ENCODE results near the gene SAMHD1.
"Not testable (repeated sequence)": the region's sequence is repeated elsewhere in the genome, so short reads cannot be mapped to it uniquely, and the experiment has no call there.

Gene SAMHD1

DNA sequence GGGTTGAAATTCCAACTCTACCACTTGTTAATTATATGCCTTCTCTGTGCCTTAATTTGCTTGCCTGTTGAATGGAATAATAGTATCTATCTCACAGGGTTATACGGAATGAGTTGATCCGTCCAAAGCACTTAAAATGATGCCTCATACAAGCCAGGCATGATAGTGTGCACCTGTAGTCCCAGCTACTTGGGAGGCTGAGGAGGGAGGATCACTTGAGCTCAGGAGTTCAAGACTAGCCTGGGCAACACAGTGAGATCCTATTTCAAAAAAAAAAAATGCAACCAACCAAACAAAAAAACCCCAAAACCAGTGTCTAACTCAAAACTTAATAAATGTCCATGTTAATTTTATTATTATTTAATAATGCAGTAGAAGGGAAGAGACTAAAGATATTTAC, 35.3 kb downstream of the SAMHD1 start:
- no peak for DNase-seq (ENCODE audit: low spot score)

DNA sequence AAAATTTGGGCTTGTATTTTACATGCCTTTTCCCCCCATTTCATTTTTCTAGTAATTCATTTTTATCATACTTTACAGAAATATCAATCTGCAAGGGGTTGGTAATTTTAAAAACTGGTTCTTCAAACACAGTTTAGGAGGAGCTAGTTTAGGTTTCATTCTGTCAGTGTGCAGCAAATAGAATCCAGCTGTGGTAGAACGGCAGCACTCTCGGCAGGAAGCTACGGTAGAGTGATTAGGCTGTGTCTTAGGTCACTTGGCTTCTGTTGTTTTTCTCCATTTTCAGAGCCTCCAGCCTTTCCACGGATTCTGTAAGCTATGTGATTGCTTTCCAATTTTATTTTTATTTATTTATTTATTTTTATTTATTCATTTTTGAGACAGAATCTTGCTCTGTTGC, 42.9 kb downstream of the SAMHD1 start:
- DNase-seq (ENCODE audit: low spot score) = no peak

DNA sequence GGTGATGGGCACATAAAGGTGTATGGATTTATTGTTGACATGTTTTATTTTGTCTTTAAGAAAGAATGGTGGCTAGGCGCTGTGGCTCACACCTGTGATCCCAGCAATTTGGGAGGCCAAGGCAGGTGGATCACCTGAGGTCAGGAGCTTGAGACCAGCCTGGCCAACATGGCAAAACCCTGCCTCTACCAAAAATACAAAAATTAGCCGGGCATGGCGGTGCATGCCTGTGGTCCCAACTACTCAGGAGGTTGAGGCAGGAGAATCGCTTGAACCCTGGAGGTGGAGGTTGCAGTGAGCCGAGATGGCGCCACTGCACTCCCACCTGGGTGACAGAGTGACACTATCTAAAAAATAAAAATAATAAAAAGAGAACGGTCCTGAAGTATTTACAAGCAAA, 45.4 kb downstream of the SAMHD1 start:
- DNase-seq (ENCODE audit: low spot score) = not testable (repeated sequence)

DNA sequence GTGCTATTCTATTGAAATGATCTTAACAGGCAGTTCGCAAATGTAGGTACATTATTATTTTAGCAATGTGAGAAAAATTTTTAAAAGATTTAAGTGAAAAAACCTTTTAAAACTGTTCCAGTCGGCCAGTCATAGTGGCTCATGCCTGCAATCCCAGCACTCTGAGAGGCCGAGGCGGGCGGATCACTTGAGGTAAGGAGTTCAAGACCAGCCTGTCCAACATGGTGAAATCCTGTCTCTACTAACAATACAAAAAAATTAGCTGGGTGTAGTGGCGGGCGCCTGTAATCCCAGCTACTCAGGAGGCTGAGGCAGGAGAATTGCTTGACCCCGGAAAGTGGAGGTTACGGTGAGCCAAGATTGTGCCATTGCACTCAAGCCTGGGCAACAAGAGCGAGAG, 45.9 kb downstream of the SAMHD1 start:
- not testable (repeated sequence) for DNase-seq (ENCODE audit: low spot score)

DNA sequence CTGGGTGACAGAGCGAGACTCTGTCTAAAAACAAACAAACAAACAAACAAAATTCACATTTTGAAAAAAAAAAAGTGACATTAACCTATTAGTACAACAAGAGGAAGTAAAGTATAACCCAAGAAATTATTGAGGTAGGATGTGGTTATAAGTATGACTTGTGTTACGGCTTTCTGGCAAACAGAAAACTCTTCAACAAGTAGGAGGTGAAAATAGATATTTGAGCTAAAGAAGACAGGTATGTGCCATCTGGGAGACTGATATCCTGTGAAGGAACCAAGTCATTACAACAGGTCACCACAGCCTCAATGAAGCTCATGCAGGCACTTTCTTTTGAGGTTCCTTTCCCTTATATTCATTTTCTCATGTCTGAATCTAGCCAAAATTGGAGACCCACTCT, 46.8 kb downstream of the SAMHD1 start:
- no peak for DNase-seq (ENCODE audit: low spot score)

DNA sequence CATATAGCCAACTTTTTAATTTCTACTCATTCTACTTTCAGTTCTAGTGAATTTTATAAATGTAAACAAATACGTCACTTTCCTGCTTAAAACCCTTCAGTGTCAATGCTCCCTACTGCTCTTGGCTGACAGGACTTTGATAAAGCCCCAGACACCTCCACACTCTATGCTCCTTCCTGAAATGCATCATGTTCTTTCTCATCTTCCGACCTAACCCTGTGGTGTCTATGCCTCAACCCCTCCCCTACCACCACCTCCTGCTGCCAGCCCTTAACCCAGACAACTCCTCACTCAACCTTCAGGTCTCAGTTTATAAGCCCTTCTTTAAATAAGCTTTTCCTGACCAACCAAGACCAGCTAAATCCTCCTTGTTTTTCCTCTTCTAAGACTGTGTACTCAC, 56.5 kb downstream of the SAMHD1 start:
- DNase-seq (ENCODE audit: low spot score) = no peak

DNA sequence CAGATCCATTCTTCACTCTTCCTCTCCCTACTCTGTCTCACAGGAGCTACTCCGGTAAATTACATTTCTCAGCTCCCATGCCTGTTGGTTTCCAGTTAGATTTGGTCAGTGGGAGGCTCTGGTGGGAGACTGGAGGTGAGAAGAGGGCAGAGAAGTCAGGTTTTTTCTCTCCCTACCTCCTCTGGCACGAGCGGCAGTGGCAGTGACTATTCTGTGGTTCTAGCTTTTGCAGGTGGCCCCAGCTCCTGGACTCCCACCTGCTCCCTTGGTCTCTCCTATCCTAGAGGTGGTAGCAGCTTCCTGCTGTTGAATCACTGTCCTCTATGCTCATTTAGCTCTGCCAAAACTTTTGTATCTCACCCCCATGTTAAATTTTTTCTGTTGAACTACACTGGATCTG, 57.7 kb downstream of the SAMHD1 start:
- no peak for DNase-seq (ENCODE audit: low spot score)

DNA sequence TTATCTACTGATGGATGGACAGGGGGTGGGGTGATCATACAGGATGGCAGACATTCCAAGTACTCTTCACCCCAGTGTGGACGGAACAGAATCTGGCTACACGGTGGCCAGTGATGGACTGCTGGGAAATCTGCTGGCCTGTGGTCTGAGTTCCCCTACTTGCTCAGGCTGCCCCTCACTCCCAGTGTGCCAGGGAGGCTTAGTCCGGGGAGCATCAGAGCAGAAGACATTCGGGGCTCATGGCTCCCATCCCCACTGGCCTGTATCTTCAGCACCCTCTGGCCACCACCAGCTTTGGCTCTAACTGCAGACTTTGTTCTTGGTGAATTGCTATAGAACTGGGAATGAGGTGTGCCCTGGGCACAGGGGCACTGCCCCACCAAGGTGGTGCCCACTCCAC, 60.3 kb downstream of the SAMHD1 start:
- no peak for DNase-seq (ENCODE audit: low spot score)

DNA sequence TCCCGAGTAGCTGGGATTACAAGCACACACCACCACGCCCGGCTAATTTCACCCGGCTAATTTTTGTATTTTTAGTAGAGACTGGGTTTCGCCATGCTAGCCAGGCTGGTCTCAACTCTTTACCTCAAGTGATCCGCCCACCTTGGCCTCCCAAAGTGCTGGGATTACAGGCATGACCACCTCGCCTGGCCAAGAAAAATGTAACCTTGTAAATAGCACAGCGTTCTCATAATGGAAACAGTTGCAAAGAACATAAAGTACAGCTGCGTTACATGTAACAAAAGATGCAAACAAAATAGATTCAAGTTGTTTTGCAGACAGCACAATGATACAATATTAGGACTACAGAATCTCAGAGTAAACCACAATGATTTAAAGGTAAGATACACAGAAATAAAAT, 60.9 kb downstream of the SAMHD1 start:
- DNase-seq (ENCODE audit: low spot score) = no peak

DNA sequence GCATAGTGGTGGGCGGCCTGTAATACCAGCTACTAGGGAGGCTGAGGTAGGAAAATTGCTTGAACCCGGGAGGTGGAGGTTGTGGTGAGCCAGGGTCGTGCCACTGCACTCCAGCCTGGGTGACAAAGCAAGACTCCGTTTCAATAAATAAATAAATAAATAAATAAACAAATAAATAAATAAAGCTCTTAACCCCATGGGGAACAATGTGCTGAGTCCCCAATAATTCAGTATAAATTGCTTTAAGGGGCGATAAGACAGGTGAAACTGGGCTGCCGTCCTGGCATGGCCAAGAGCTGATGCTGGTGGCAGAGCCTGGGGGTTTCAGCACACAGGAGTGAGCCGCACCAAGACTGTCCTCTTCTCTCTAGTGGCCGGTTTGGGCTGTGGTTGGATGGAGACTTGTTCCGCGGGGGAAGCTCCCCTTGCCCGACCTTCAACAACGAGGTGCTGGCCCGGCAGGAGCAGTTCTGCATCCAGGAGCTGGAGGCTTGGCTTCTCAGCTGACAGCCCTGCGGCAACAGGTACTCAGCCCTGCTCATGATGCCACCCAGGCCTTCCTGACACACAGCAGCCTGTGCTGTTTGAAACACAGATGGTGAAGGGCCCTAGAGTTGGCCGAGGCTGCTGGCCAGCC, 62.5 kb downstream of the SAMHD1 start:
- no peak for DNase-seq (ENCODE audit: low spot score)

DNA sequence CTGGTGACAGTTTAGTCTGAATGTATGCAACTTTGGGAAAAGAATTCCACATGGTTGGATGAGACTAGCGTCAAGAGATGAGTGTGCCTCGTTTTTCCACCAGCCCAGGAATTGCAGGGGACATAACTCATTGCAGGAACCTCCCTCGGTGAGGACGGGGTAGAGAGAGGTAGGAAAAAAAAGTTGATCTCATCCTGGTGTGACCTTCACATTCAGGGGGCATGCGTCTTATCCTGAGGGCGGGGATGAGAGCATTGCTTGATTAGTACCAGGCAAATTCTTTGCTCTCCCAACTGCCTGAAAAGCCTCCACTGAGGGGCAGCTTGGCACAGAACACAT, 63.8 kb downstream of the SAMHD1 start:
- DNase-seq (ENCODE audit: low spot score) = no peak

DNA sequence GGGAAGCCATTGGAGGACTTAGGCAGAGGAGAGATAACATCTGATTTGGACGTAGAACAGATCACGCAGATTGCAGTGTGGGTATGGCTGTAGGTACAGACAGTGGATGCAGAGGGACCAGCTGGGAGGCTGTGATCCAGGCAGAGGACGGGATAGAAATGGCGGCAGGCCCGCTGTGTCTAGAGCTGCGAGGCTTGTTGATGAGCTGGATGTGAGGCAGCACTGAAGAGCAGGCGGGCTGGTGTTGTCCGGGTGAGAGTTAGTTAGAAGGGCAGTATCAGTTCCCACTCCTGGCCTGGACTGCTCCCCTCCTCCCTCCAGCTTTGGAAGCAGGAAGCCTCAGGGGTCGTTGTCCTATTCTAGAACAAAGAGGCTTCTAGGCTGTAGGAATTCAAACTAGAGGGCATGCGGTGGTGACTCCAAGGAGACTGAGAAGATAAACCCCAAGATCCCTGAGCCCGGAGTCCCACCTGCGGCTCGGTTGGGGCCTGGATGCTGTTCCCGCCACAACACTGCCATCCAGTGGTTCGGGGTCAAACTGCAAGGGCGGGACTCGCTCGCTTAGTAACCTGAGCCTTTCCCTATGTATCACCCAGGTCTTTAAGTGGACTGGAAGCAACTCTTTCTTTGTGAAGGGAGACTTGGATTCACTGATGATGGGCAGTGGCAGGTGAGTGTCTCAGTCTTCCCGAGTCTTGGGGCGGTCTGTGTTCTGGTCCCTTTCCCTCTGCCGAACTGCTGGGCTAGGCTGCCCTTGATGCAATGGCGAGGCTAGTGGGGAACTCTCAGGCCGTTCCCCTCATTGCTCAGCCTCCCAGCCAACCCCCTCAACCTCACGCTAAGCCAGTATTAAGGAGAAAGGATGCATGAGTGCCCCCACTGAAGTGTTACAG, 64.4 kb downstream of the SAMHD1 start:
- peak; percentile 91 for DNase-seq (ENCODE audit: low spot score)

DNA sequence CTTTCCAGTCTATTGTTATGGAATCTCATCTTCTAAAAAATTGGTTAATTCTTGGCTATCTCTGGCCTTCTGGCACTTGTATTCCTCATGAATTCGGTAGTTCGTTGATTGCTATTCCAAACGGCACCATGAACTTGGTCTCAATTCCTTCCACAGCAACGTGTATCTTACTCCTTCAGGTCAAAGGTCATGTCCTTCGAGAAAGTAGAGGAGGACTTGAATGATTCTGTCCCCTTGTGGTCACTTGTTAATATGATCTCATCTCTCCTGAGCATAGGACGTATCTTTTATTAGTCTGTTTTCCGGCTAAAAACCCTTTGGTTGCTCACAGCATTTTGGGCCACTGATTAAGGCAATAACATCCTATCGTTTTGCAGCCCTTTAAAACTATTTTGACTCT, 66.2 kb downstream of the SAMHD1 start:
- no peak for DNase-seq (ENCODE audit: low spot score)

DNA sequence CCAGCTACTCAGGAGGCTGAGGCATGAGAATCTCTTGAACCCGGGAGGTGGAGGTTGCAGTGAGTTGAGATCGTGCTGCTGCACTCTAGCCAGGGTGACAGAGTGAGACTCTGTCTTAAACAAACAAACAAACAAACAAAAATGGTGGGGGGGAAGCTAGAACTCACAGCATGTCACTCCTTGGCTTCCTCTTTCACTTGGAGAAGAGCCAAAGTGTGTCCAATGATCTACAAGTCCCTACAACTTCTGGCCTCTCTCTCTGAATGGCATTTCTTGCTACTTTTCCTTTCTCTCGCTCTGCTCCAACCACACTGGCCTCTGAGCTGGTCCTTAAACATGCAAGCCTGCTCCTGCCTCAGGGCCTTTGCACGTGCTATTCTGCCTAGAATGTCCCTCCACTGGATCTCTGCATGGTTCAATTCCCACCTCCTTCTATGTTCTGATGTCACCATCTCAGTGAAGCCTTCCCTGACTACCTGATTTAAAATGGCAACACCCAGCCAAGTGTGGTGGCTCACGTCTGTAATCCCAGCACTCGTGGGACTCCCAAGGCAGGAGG, 67.5 kb downstream of the SAMHD1 start:
- no peak for DNase-seq (ENCODE audit: low spot score)

DNA sequence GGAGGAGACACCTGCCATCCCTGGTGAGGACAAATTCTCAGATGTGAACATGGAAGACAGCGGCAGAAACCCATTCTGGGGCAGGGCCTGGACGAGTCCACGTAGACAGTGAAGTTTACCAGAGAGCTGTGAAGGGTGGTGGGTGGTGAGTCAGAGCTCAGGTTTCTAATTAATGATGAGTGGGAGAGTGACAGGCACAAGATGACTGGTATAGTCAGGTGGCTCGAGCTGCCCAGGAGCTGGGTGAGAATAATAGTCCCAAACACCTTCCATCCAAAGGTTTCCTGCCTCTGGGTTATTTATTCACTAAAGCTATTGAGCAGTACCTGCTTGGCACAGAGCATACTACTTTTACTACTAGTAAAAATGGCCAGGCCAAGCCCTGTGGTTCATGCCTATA, 69.6 kb downstream of the SAMHD1 start:
- no peak for DNase-seq (ENCODE audit: low spot score)

DNA sequence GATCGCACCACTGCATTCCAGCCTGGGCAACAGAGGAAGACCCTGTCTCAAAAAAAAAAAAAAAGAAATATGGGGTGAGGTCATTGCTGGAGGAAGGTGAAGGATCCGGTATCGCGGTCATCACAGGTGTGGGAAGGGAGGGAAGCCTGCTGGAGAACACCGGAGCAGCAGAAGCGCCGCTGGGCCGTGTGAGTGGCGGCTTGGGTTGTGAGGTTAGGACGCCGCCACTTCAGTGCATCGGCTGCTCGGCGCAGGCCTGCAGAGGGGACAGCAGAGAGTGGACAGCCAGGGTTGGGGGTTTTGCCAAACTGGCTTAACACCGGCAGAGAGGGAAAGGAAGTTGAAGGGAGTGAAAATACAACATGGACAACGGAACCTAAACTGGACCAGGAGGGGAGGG, 70.2 kb downstream of the SAMHD1 start:
- no peak for DNase-seq (ENCODE audit: low spot score)

DNA sequence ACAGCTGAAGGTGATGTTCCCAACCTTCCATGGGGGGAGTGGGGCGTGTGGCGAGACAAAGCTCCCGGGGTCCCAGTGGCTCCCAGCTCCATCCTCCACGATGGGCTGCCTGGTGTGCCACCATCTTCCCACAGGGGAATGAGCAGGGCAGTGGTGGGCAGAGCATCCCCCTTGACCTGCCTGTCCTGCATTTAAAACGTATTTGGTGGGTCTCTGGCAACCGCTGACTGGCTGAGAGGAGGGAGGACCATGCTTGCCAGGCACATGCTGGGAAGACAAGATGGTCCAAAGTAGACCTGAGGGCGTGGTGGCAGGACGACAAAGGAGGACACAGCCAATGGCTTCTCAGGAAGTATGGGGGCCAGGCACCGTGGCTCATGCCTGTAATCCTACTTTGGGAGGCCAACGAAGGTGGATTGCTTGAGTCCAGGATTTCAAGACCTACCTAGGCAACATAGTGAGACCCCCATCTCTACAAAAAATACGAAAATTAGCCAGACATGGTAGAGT, 70.7 kb downstream of the SAMHD1 start:
- no peak for DNase-seq (ENCODE audit: low spot score)

DNA sequence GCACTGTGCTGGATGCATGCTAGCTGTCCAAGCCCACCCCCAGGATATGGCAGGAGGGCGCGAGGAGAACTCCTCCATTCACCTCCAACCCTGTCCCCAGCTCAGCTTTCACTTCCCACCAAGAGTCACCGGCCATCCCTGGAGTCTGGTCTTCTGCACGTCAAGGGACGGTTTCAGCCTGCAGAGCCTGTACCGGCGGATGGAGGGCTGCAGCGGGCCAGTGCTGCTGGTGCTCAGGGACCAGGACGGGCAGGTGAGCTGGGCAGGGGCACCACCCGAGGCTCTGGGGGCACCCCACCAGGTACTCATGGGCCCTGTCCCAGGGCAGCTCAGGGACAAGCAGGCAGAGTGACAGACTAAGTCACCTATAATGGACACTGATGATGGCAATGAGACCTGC, 72.6 kb downstream of the SAMHD1 start:
- DNase-seq (ENCODE audit: low spot score) = no peak

DNA sequence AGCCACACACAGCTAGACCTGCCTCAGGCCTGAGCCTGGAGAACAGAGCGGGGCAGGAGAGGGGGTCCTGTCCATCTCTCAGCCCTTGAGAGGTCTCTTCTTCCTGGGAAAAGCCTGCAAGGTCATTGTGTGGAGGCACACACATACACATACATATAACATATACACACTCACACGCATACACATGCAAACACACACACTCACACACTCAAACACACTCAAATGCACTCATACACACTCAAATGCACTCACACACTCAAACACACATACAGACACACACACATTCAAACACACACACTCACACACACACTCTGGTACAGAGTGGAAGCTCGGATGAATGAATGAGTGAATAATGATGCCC, 75.1 kb downstream of the SAMHD1 start:
- no peak for DNase-seq (ENCODE audit: low spot score)

DNA sequence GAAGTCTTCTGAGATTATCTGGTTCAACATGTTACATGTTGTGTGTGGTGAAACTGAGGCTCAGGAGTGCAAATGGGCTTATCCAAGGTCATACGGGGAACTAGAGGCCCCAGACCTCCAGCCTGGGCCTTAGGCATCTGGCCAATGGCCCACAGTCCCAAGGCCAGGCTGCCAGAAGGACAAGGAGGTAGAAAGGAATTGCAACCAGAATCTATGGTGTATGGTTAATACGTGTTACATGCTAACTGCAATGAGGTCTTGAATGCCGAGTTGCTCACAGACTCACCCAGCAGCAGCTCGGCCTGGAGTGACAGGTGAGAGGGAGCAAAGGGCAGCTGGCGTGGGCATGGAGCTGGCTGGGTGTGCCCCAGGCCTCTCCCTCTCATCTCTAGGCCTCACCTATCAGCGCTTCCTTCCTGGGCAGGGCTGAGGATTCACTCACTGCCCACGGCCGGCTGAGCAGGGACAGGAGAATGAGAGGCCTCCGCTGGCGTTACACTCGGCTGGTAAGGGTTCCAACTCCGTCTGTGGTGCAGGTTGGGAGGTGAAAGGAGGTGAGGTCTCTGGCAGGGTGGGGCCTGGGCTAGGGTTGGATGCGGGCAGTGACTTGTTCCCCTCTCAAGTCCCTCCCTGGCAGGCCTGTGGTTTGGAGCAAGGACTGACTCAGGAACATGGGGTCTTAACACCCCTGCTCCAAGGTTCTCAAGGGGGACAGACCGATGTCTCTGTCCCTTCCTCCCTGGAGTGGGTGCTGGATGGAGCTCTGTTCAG, 75.6 kb downstream of the SAMHD1 start, which contains the start of gene TLDC2:
Gene TLDC2 (plus strand): TSS at position 437 of the 771 bp plus-strand sequence. CDS start 37 bp downstream, at position 474.
- no peak for DNase-seq (ENCODE audit: low spot score)

DNA sequence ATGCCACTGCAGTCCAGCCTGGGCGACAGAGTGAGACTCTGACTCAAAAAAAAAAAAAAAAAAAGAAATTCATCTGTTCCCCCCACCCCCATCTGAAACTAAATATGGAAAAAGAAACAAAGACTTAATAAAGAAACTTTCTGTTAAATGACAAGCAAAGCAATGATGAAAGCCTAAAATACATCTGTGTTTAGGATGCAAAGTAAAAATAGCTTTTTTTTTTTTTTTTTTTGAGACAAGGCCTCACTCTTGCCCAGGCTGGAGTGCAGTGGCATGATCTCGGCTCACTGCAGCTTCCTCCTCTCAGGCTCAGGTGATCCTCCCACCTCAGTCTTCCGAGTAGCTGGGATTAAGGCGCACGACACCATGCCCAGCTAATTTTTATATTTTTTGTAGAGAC, 76.4 kb downstream of the SAMHD1 start:
- not testable (repeated sequence) for DNase-seq (ENCODE audit: low spot score)

DNA sequence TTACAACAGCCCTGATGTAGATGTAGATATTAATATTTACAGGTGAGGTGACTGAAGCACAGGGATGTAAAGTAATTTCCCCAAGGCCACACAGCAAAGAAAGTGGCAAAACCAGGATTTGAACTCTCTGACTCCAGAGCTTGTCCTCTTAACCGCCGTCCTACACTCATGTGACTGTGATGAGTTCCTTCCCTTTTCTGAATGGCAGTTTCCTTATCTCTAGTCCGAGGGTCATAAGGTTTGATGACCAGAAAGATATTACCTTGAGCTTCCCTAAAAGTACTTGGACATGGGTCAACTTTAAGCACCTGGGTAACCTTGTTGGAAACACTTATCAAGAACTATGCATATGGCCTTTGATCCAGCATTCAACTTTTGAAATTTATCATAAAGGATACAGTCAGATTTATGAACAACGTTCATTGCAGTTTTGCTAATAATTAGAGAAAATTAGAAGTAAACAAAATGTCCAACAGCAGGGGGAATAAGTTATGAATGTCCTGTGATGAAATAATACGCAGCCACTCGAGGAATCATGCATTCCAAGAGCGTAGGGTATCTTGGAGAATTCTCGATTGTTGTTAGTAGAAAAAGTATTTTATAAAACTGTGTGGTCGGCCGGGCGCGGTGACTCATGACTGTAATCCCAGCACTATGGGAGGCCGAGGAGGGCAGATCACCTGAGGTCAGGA, 77.9 kb downstream of the SAMHD1 start:
- DNase-seq (ENCODE audit: low spot score) = no peak
